Hematopoietic multipotent progenitor cell treated with erythropoietin and hydrocortisone succinate and interleukin-3 and kit ligand, for 4 days (in vitro differentiated cells): ENCODE results near the gene CAGE1.

ENCODE experiments used
- DNase-seq: peaks from one replicate; pipeline ENCODE4 v3.0.0-alpha.2; 2015

Gene CAGE1

GRCh38 chr6:7304821-7305220, 84.7 kb downstream of the CAGE1 start:
- DNase-seq = no peak

GRCh38 chr6:7301702-7302101, 87.8 kb downstream of the CAGE1 start:
- no peak for DNase-seq

DNA sequence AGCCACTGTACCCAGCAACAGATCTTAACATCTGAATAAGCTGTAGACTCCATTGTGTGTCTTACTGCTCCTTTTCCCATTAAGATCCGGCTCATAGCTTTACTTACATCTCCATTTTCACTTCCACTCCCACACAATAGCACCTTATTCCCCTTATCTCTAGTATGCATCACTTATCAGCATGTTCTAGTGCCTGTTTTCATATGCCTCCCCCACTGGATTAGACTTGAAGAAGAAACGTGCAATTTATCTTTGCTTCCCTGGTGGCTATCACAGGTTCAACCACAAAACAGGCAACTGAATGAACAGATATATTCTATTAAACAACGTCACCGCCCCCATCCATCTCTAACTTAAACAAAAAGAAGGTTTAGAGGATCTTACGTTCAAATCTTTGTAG, 88.6 kb downstream of the CAGE1 start:
- peak; percentile 35 for DNase-seq

GRCh38 chr6:7298113-7298512, 91.4 kb downstream of the CAGE1 start:
- DNase-seq = no peak

GRCh38 chr6:7296602-7297001, 92.9 kb downstream of the CAGE1 start:
- DNase-seq = no peak

DNA sequence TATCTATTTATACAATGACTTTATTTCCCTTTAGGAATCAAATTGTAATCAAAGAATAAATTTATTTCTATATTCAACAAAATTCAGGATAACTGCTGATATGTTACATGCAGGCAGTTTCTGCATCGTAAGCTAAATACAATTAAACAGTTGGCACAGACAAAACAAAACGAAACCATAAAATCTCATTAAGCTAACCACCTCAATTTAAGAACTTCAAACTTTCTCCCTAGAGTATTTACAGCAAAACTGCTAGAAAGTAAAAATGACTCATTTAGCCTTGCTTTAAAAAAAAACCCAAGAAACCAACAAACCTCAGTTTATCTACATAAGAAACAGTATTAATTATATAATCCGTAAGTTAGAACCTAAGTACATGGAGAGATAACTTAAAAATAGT, 93.6 kb downstream of the CAGE1 start:
- no peak for DNase-seq

GRCh38 chr6:7292596-7293255, 96.8 kb downstream of the CAGE1 start:
- DNase-seq = no peak

GRCh38 chr6:7290079-7290478, 99.5 kb downstream of the CAGE1 start:
- DNase-seq = no peak

- DNase-seq = no peak
These were observed 104.1 kb downstream of the CAGE1 start for GRCh38 chr6:7285416-7285815.

- no peak for DNase-seq
These were observed 105.9 kb downstream of the CAGE1 start for GRCh38 chr6:7283676-7284075.

DNA sequence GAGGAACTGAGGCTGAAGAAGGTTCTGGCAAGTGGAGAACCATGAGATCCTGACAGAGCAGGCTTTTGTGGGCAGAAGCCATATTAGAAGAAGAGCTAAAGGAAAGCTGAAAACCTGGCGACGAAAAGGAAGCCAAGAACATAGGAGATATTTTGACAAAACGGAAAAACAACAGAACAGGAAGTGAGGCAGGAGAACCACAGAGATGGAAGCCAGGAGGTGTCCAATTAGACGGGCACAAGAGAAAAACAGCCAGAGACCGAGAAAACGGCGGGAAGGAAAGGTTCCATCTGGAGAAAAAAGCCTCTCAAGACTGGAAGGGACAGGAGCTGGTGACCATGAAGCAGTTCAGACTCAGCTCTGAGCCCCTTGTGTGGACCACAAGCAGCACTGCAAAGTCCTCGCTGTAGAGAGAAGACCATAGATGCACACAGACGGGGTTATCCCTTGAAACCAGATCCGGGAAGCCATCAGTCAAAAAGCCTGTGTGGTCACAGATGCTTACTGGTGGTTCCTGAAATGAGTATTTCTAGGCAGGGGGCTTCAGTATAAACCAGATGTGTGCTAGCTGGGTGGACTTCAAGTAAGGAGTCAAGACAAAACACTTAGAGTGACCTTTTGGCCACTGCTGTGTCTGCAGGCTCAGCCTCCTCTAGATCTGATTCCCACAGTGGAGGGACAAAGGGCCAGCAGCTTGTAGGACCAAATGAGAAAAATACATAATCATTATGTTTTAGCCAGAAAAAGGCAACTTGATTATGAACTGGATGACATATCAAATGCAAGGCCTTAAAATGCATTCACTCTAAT, 107.2 kb downstream of the CAGE1 start:
- peak; percentile 44 for DNase-seq
